Ishikawa (cell line): ENCODE data around the gene DCLK1.

Source experiments
- CEBPB ChIP-seq: IDR thresholded peaks from 2 replicates; pipeline ENCODE4 v1.6.1; 2012
- CREB1 ChIP-seq: IDR thresholded peaks from 2 replicates; pipeline ENCODE4 v1.6.1; 2012; ENCODE audit warnings: low read depth
- EP300 ChIP-seq: IDR thresholded peaks from 2 replicates; pipeline ENCODE4 v1.6.1; 2012; ENCODE audit warnings: borderline replicate concordance
- FOXM1 ChIP-seq: IDR thresholded peaks from 2 replicates; pipeline ENCODE4 v1.6.1; 2012; ENCODE audit warnings: low read depth, borderline replicate concordance
- NFIC ChIP-seq: IDR thresholded peaks from 2 replicates; pipeline ENCODE4 v1.6.1; 2012
- RAD21 ChIP-seq: IDR thresholded peaks from 2 replicates; pipeline ENCODE4 v1.6.1; 2012; ENCODE audit warnings: low read depth
- TAF1 ChIP-seq: IDR thresholded peaks from 2 replicates; pipeline ENCODE4 v1.6.1; 2012; ENCODE audit warnings: low read depth, mild to moderate bottlenecking
- TCF12 ChIP-seq: IDR thresholded peaks from 2 replicates; pipeline ENCODE4 v1.6.1; 2012; ENCODE audit warnings: low read depth
- TEAD4 ChIP-seq: IDR thresholded peaks from 2 replicates; pipeline ENCODE4 v1.6.1; 2012
- ZBTB7A ChIP-seq: IDR thresholded peaks from 2 replicates; pipeline ENCODE4 v1.6.1; 2012; ENCODE audit warnings: low read depth
- TF ChIP-seq, protein P1 (sequence below): IDR thresholded peaks from 2 replicates; pipeline ENCODE4 v1.6.1; 2012; ENCODE audit warnings: low read depth, mild to moderate bottlenecking
- TF ChIP-seq, protein P2 (sequence below): IDR thresholded peaks from 2 replicates; pipeline ENCODE4 v1.6.1; 2012
- TF ChIP-seq, protein P3 (sequence below): IDR thresholded peaks from 2 replicates; pipeline ENCODE4 v1.6.1; 2012

DNA sequence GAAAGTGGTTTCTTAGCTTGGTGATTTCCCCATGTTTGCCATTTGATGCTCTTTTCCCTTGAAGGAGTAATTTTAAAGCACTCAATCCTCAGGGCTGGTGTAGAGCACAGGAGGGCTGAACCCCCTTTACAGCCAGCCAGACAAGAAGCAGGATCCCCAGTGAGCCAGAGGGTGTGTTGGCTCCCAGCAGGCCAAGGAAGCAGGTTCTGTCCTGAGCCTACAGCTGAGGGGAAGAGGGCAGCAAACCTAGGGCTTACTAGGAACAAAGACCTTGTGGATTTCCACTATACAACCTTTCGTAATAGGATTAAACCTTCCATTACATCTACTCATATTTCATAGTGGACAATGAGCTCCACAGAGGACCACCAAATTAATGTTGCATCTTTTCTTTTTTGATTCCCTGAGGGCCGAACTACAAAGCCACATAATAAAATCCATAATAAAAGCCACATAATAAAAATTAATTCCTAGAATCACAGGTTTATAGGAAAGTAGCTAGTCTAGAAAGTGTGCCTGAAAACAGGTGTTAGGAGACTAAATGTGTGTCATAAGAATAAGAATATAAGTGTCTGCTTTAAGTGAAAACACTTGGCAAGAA is 300.2 kb downstream of the DCLK1 start:
- TF ChIP-seq, protein P1, sequence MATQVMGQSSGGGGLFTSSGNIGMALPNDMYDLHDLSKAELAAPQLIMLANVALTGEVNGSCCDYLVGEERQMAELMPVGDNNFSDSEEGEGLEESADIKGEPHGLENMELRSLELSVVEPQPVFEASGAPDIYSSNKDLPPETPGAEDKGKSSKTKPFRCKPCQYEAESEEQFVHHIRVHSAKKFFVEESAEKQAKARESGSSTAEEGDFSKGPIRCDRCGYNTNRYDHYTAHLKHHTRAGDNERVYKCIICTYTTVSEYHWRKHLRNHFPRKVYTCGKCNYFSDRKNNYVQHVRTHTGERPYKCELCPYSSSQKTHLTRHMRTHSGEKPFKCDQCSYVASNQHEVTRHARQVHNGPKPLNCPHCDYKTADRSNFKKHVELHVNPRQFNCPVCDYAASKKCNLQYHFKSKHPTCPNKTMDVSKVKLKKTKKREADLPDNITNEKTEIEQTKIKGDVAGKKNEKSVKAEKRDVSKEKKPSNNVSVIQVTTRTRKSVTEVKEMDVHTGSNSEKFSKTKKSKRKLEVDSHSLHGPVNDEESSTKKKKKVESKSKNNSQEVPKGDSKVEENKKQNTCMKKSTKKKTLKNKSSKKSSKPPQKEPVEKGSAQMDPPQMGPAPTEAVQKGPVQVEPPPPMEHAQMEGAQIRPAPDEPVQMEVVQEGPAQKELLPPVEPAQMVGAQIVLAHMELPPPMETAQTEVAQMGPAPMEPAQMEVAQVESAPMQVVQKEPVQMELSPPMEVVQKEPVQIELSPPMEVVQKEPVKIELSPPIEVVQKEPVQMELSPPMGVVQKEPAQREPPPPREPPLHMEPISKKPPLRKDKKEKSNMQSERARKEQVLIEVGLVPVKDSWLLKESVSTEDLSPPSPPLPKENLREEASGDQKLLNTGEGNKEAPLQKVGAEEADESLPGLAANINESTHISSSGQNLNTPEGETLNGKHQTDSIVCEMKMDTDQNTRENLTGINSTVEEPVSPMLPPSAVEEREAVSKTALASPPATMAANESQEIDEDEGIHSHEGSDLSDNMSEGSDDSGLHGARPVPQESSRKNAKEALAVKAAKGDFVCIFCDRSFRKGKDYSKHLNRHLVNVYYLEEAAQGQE, result no peak
- TF ChIP-seq TCF12 (no peak), RAD21 (no peak), TAF1 (no peak), FOXM1 (no peak), CEBPB (no peak), EP300 (no peak), NFIC (no peak), TEAD4 (no peak), CREB1 (no peak), ZBTB7A (no peak)
- TF ChIP-seq, protein P2, sequence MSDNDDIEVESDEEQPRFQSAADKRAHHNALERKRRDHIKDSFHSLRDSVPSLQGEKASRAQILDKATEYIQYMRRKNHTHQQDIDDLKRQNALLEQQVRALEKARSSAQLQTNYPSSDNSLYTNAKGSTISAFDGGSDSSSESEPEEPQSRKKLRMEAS, result no peak
- TF ChIP-seq, protein P3, sequence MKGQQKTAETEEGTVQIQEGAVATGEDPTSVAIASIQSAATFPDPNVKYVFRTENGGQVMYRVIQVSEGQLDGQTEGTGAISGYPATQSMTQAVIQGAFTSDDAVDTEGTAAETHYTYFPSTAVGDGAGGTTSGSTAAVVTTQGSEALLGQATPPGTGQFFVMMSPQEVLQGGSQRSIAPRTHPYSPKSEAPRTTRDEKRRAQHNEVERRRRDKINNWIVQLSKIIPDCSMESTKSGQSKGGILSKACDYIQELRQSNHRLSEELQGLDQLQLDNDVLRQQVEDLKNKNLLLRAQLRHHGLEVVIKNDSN, result no peak
